Coronary artery (tissue), 2 donors: ENCODE measurements around the gene GMDS.
A peak's percentile ranks its signal among the peaks of the same experiment; 100 is the strongest.

Source experiments
- DNase-seq: peaks from one replicate; pipeline ENCODE4 v3.0.0-alpha.2; 2017; ENCODE audit warnings: low spot score
- H3K27ac ChIP-seq, 2 donors: fragments of 200-600 bp; sonication (generic); one replicate each; pipeline ENCODE4 v1.5.1; 2016 to 2019
- H3K4me3 ChIP-seq: fragments of 200-600 bp; sonication (generic); 2 replicates; pipeline ENCODE4 v1.5.1; 2016; ENCODE audit warnings: mild to moderate bottlenecking, moderate library complexity
- CTCF ChIP-seq: fragments of 200-600 bp; sonication (generic); IDR thresholded peaks from one replicate; pipeline ENCODE4 v1.5.1; 2019; ENCODE audit warnings: antibody characterized with exemption

GMDS gene

DNA sequence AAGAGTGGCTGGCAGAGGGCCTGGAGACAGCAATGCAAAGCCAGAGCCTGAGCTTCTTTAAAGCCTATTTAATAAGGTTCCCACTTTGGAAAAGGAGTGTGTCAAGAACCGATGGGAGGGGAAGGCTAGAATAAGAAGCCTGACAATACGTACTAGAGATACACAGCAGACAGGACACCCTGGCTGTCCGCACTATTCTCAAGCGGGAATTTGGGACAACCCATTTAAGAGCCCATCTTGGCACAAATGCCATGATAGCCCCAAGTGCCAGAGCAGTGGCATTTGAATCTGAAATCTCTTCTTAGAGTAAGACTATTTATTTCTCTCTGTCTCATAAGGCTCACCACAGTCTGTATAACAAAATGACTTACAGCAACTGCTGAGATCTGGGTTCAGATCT, 3.1 kb downstream of the GMDS start:
- TF ChIP-seq CTCF: no peak
- Histone ChIP-seq H3K27ac (no peak overlapping the region), H3K4me3 (no peak overlapping the region)
- no peak for DNase-seq

DNA sequence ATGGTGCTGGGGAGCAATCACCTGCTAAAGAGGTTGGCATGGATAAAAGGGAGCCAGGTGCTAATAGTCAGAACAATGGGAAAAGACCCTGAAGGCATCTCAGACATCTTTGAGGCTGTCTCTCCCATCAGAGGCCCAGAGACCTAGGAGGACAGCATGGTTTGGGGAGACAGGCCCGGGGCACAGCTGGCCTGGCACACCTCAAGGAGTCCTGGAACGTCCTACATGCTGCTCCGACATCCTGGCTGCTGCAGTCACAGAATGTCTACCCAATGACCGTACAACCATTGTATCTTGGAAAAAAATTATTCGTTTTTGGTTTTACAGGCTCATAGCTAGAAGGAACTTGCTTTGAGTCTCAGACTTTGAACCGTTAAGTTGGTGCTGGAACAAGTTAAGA, 4.4 kb downstream of the GMDS start:
- no peak for TF ChIP-seq CTCF
- no peak for DNase-seq
- Histone ChIP-seq H3K27ac (no peak overlapping the region), H3K4me3 (no peak overlapping the region)

GRCh38 chr6:2237001-2237400, 8.4 kb downstream of the GMDS start:
- Histone ChIP-seq H3K27ac (peak overlapping the region in 1 of 2 donors; percentile 24), H3K4me3 (no peak overlapping the region)
- no peak for DNase-seq
- no peak for TF ChIP-seq CTCF

DNA sequence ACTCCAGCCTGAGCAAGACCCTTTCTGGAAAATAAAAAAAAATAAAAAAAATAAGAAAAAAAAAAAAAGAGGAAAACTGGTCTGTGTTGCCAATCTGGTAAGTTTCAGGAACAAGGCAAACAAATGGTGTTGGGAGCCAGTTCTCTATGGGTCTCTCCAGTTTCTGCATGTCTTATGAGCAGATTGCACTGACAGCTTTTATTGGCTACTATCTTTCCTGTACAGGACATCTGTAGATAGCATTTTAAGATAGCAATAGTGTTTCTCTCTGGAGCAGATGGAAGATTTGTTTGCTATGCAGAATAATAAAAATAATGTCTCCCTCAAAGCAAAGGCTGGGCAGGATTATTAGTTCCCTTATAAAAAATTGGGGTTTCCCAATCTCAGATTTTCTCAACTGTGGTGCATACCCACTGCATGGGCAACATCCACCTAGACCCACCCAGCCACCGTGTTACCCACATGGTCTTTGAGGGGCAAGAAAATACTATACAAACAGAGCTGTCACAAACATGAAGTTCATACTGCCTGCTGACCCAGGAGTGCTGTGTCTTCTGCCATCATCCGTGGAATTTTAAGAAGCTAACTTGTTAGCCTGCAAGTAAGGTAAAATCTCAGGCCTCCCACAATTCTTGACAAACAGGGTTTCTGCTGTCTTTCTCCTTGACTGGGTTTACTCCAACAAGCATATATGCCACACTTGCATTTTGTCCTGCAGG, 9.5 kb downstream of the GMDS start:
- DNase-seq: no peak
- TF ChIP-seq CTCF: no peak
- Histone ChIP-seq H3K4me3 (no peak overlapping the region), H3K27ac (no peak overlapping the region)

GRCh38 chr6:2232445-2232844, 13.0 kb downstream of the GMDS start:
- no peak overlapping the region for H3K4me3 ChIP-seq
- H3K27ac ChIP-seq: no peak overlapping the region
- no peak for TF ChIP-seq CTCF
- no peak for DNase-seq

DNA sequence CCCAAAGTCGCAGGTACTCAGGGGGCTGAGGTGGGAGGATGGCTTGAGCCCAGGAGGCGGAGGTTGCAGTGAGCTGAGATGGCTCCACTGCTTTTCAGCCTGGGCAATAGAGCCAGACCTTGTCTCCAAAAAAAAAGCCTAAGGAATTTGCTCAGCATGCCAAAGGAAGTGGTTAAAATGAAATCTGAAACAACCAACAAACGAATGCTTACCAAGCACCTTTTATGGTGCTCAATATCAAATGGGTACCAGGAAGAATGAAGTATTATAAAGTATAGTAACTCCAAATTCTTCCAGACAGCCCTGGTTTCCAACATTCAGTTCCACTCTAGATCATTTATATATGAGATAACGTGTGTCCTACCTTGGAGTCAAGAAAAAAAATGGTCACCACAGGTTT, 14.0 kb downstream of the GMDS start:
- Histone ChIP-seq H3K27ac (peak overlapping the region in 1 of 2 donors; percentile 24), H3K4me3 (no peak overlapping the region)
- DNase-seq: no peak
- TF ChIP-seq CTCF: no peak

- DNase-seq: no peak
- H3K4me3 ChIP-seq: no peak overlapping the region
- no peak for TF ChIP-seq CTCF
- peak overlapping the region in 1 of 2 donors; percentile 24 for H3K27ac ChIP-seq
Observed at GRCh38 chr6:2230659-2231277, 14.6 kb downstream of the GMDS start.
